ENCODE data around the gene RALGDS. TPM values are rescaled to one million over a fixed set of nuclear protein-coding genes. Genes with fewer than 3 reads are reported as not detected.

RALGDS gene
- total RNA-seq, 1 donor from 2014 or later: 29.2 TPM

GRCh38 chr9:133130685-133131244 is 9.7 kb upstream of the RALGDS start:
- no peaks in the 10 kb centered on the region for H3K36me3 Mint-ChIP-seq (ENCODE audit: low read depth)
- peak overlapping the region; percentile 56 for H3K4me3 Mint-ChIP-seq
- H3K9me3 Mint-ChIP-seq: no peaks in the 10 kb centered on the region
- DNase-seq: no peak
- POLR2A ChIA-PET: interaction anchor here (1.0 to 1.5 kb wide), 4 partner anchors 9 to 100 kb away, joined by 5 to 12 read pairs (median 6); partner anchors contain the start of genes GTF3C5 and RALGDS
- CTCF ChIA-PET: interaction anchor here (1.1 to 5.0 kb wide), 2 partner anchors 13 to 16 kb away, joined by 3 to 51 read pairs; no protein-coding TSS in a partner anchor
- no peak for TF ChIP-seq CTCF (IDR thresholded peaks at IDR 0.05)
- ATAC-seq (ENCODE audit: low read depth): peak; percentile 68
- no peaks in the 10 kb centered on the region for H3K27me3 Mint-ChIP-seq
- H3K4me1 Mint-ChIP-seq: peaks cover 76% of the 10 kb centered on the region
- peak overlapping the region; percentile 91 for H3K27ac Mint-ChIP-seq
- intact Hi-C loops (cut with micrococcal nuclease): loop anchor here (1.0 kb wide), 1 partner anchor 9 kb away; the partner anchor contains the start of gene RALGDS

- CTCF ChIA-PET: no interaction called here
- H3K9me3 Mint-ChIP-seq: no peaks in the 10 kb centered on the region
Observed at GRCh38 chr9:133129001-133129795, 8.2 kb upstream of the RALGDS start.

DNA sequence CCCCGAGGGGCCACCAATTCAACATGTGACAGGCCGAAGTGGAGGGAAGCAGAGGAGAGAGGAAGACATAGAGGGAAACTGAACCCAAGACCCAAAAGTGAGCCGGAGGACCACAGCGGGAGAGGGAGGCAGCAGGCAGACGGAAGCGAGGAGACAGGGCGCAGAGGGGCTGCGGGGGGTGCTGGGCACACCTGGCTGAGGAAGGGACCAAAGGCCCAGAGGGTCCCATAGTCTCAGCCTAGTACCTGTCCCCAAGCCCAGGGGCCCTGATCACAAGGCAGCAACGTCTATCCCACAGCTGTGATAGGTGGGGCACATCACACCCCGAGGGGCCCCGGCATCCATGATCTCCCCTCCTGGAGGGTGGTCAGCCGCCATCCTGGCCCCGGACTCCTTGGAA is 7.1 kb upstream of the RALGDS start:
- intact Hi-C loops (cut with micrococcal nuclease): no loop called here
- Mint-ChIP-seq H3K27me3 (no peaks in the 10 kb centered on the region), H3K4me1 (peaks cover 76% of the 10 kb centered on the region), H3K9me3 (no peaks in the 10 kb centered on the region), H3K27ac (no peak overlapping the region), H3K4me3 (no peak overlapping the region), H3K36me3 (ENCODE audit: low read depth) (no peaks in the 10 kb centered on the region)
- no peak for TF ChIP-seq CTCF (IDR thresholded peaks at IDR 0.05)
- ATAC-seq (ENCODE audit: low read depth) (no peak), DNase-seq (no peak)
- CTCF ChIA-PET: no interaction called here
- POLR2A ChIA-PET: no interaction called here

More at GRCh38 chr9:133129001-133129795, 8.2 kb upstream of the RALGDS start:
- no peak for ATAC-seq (ENCODE audit: low read depth)
- Mint-ChIP-seq H3K27ac (no peak overlapping the region), H3K4me1 (peaks cover 80% of the 10 kb centered on the region), H3K36me3 (ENCODE audit: low read depth) (no peaks in the 10 kb centered on the region), H3K27me3 (no peaks in the 10 kb centered on the region), H3K4me3 (no peak overlapping the region)
- POLR2A ChIA-PET: interaction anchor here (0.7 kb wide), 1 partner anchor 15 kb away, joined by 7 read pairs; no protein-coding TSS in a partner anchor
- no peak for TF ChIP-seq CTCF (IDR thresholded peaks at IDR 0.05)
- intact Hi-C loops (cut with micrococcal nuclease): no loop called here
- DNase-seq: no peak

GRCh38 chr9:133127340-133127981 is 6.4 kb upstream of the RALGDS start:
- no peak for TF ChIP-seq CTCF (IDR thresholded peaks at IDR 0.05)
- H3K9me3 Mint-ChIP-seq: no peaks in the 10 kb centered on the region
- CTCF ChIA-PET: no interaction called here
- ATAC-seq (ENCODE audit: low read depth) (no peak), DNase-seq (no peak)
- intact Hi-C loops (cut with micrococcal nuclease): no loop called here
- POLR2A ChIA-PET: interaction anchor here (1.2 kb wide), 1 partner anchor 17 kb away, joined by 6 read pairs; no protein-coding TSS in a partner anchor
- H3K36me3 Mint-ChIP-seq (ENCODE audit: low read depth): no peaks in the 10 kb centered on the region
- peaks cover 71% of the 10 kb centered on the region for H3K4me1 Mint-ChIP-seq
- no peak overlapping the region for H3K4me3 Mint-ChIP-seq
- H3K27me3 Mint-ChIP-seq: no peaks in the 10 kb centered on the region
- H3K27ac Mint-ChIP-seq: peak overlapping the region; percentile 30
